ENCODE data around the gene FHAD1.

DNA sequence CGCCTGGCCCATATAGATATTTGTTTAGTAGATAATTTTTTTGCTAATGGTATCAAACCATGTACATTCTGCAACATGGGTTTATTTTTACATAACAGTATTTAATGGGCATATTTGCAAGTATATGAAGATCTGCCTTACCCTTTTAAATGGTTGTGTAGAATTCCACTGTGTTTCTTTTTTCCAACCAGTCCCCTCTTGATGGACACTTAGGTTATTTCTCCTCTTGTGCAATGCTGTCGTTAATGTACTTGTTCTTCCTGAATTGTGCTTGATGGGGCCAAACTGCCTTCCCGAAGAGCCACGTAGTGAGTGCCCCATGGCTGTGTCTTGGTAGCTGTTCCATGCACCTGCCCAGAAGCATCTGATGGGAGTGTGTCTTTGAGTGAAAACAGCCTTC is 123.2 kb downstream of the FHAD1 start:
- TF ChIP-seq POLR2A (IDR thresholded peaks at IDR 0.05; ENCODE audit: low read depth), result no peak
- TF ChIP-seq, protein P1, sequence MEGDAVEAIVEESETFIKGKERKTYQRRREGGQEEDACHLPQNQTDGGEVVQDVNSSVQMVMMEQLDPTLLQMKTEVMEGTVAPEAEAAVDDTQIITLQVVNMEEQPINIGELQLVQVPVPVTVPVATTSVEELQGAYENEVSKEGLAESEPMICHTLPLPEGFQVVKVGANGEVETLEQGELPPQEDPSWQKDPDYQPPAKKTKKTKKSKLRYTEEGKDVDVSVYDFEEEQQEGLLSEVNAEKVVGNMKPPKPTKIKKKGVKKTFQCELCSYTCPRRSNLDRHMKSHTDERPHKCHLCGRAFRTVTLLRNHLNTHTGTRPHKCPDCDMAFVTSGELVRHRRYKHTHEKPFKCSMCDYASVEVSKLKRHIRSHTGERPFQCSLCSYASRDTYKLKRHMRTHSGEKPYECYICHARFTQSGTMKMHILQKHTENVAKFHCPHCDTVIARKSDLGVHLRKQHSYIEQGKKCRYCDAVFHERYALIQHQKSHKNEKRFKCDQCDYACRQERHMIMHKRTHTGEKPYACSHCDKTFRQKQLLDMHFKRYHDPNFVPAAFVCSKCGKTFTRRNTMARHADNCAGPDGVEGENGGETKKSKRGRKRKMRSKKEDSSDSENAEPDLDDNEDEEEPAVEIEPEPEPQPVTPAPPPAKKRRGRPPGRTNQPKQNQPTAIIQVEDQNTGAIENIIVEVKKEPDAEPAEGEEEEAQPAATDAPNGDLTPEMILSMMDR (IDR thresholded peaks at IDR 0.05), result no peak
- no peak for TF ChIP-seq POLR2AphosphoS5 (IDR thresholded peaks at IDR 0.05)
- TF ChIP-seq EP300 (IDR thresholded peaks at IDR 0.05), result no peak

All from esophagus muscularis mucosa (tissue), 4 donors.